ENCODE results near the gene ABHD15.

The ABHD15 gene

GRCh38 chr17:29533976-29534375, 32.9 kb downstream of the ABHD15 start:
- no peak for DNase-seq (ENCODE audit: extremely low spot score)
- POLR2A ChIA-PET = no interaction called here
- CTCF ChIA-PET = interaction anchor here (0.7 to 4.4 kb wide), 2 partner anchors 24 to 164 kb away, joined by 5 to 30 read pairs; no protein-coding TSS in a partner anchor
- no peak for TF ChIP-seq ZNF384 (IDR thresholded peaks at IDR 0.05)
- TF ChIP-seq PKNOX1 (IDR thresholded peaks at IDR 0.05) = no peak
- TF ChIP-seq ELF4 (IDR thresholded peaks at IDR 0.05) = no peak
- TF ChIP-seq NFRKB (IDR thresholded peaks at IDR 0.05) = no peak

DNA sequence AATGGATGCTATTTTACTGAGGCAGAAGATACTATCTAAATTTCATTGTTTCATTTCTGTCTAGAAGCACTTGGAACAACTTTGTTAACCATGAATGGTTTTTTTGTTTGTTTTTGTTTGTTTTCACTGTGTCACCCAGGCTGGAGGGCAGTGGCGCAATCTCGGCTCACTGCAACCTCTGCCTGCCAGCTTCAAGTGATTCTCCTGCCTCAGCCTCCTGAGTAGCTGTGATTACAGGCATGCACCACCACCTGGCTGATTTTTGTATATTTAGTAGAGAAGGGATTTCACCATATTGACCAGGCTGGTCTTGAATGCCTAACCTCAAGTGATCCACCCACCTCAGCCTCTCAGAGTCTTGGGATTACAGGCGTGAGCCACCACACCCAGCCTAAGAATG, 40.5 kb downstream of the ABHD15 start:
- no peak for DNase-seq (ENCODE audit: extremely low spot score)
- CTCF ChIA-PET = interaction anchor here (0.6 kb wide), 1 partner anchor 43 kb away, joined by 3 read pairs; no protein-coding TSS in a partner anchor
- TF ChIP-seq ZNF384 (IDR thresholded peaks at IDR 0.05) = no peak
- TF ChIP-seq ELF4 (IDR thresholded peaks at IDR 0.05) = no peak
- no peak for TF ChIP-seq SUZ12 (IDR thresholded peaks at IDR 0.05)
- POLR2A ChIA-PET = no interaction called here

GRCh38 chr17:29524692-29525091, 42.1 kb downstream of the ABHD15 start:
- TF ChIP-seq SP1 (IDR thresholded peaks at IDR 0.05) (no peak), ZNF384 (IDR thresholded peaks at IDR 0.05) (no peak), LEF1 (IDR thresholded peaks at IDR 0.05; ENCODE audit: borderline replicate concordance) (no peak), SUZ12 (IDR thresholded peaks at IDR 0.05) (no peak), NFRKB (IDR thresholded peaks at IDR 0.05) (no peak), HDGF (IDR thresholded peaks at IDR 0.05; ENCODE audit: borderline replicate concordance) (no peak), ARNT (IDR thresholded peaks at IDR 0.05) (no peak), FOXK2 (IDR thresholded peaks at IDR 0.05) (no peak)
- no peak for DNase-seq (ENCODE audit: extremely low spot score)
- ChIA-PET CTCF (interaction anchor here (0.6 kb wide), 1 partner anchor 503 kb away, joined by 3 read pairs; no protein-coding TSS in a partner anchor), POLR2A (no interaction called here)

DNA sequence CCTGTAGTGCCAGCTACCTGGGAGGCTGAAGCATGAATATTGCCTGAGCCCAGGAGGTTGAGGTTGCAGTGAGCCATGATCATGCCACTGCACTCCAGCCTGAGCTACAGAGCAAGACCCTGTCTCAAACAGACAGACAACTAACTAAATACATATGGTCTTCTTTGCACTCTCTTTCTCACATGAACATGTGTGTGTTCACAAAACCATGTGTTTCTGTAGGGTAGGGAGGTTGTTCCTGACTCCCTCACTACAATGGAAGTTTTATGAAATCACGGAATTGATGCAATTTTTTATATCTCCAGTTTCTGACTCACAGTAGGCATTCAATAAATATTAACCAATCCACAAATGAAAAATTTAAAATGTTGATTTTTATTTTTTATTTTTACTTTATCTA, 48.5 kb downstream of the ABHD15 start:
- ChIA-PET CTCF (interaction anchor here (1.5 kb wide), 1 partner anchor 74 kb away, joined by 4 read pairs; the partner anchor contains the start of gene ANKRD13B), POLR2A (no interaction called here)
- DNase-seq (ENCODE audit: extremely low spot score) = no peak
- TF ChIP-seq ZNF384 (IDR thresholded peaks at IDR 0.05) = no peak
- no peak for TF ChIP-seq FOXK2 (IDR thresholded peaks at IDR 0.05)
- TF ChIP-seq ELF4 (IDR thresholded peaks at IDR 0.05) = no peak
- TF ChIP-seq TARDBP (IDR thresholded peaks at IDR 0.05) = no peak
- no peak for TF ChIP-seq ARNT (IDR thresholded peaks at IDR 0.05)
- no peak for TF ChIP-seq L3MBTL2 (conservative IDR thresholded peaks at IDR 0.05)
- TF ChIP-seq BHLHE40 (IDR thresholded peaks at IDR 0.05; ENCODE audit: borderline replicate concordance) = no peak
- TF ChIP-seq CTBP1 (IDR thresholded peaks at IDR 0.05; ENCODE audit: borderline replicate concordance) = no peak
- TF ChIP-seq PKNOX1 (IDR thresholded peaks at IDR 0.05) = no peak

DNA sequence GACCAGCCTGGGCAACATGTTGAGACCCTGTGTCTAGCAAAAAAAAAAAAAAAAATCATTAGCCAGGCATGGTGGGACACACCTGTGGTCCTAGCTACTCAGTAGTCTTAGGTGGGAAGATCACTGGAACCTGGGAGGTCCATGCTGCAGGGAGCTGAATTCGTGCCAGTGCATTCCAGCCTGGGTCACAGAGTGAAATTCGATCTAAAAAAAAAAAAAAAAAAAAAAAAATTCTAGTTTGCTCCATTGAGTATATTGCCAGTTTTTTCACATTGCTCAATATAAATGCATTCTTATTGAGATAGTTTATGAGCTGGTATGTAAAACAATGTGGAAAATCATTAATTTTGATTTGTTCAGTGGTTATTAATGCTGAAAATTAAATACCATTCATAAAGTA, 52.0 kb downstream of the ABHD15 start:
- ChIA-PET POLR2A (no interaction called here), CTCF (interaction anchor here (0.7 kb wide), 1 partner anchor 35 kb away, joined by 3 read pairs; no protein-coding TSS in a partner anchor)
- TF ChIP-seq ZNF384 (IDR thresholded peaks at IDR 0.05) = 0 out of 2 replicates have a peak, but pooled peaks have one; percentile 25
- no peak for TF ChIP-seq NFRKB (IDR thresholded peaks at IDR 0.05)
- no peak for DNase-seq (ENCODE audit: extremely low spot score)

GRCh38 chr17:29510953-29511352, 55.9 kb downstream of the ABHD15 start:
- no peak for TF ChIP-seq LEF1 (IDR thresholded peaks at IDR 0.05; ENCODE audit: borderline replicate concordance)
- TF ChIP-seq NFRKB (IDR thresholded peaks at IDR 0.05) = no peak
- TF ChIP-seq BHLHE40 (IDR thresholded peaks at IDR 0.05; ENCODE audit: borderline replicate concordance) = no peak
- ChIA-PET CTCF (no interaction called here), POLR2A (no interaction called here)
- no peak for DNase-seq (ENCODE audit: extremely low spot score)

Measured in HEK293T (cell line).